Renal pelvis (tissue), 4 donors: ENCODE data around the gene OAT. TPM values are rescaled to one million over a fixed set of nuclear protein-coding genes. Genes with fewer than 3 reads are reported as not detected.
"Not testable (repeated sequence)": the region's sequence is repeated elsewhere in the genome, so short reads cannot be mapped to it uniquely, and the experiment has no call there.

Experiments
- DNase-seq: peaks from one replicate; pipeline ENCODE4 v3.0.0-alpha.2; 2013
- polyA plus RNA-seq, 3 donors: library from polyadenylated mRNA; unstranded; fragments of 120-200 nt; gene quantifications; one replicate each; pipeline ENCODE4 v1.2.1, GENCODE V29; 2013; ENCODE audit not compliant: insufficient read length in 3 of 3

OAT gene
- polyA plus RNA-seq, 3 donors: 71.3 to 84.5 (median 79.1) TPM

GRCh38 chr10:124450012-124450782 lies 31.5 kb upstream of the OAT start, which contains the start of gene NKX1-2:
Gene NKX1-2 (minus strand): TSS chr10:124450035. CDS start chr10:124449943, 92 bp downstream.
- no peak for DNase-seq

GRCh38 chr10:124449170-124450011 lies 30.7 kb upstream of the OAT start:
- no peak for DNase-seq

GRCh38 chr10:124448696-124449169 lies 30.0 kb upstream of the OAT start:
- no peak for DNase-seq

GRCh38 chr10:124447751-124448466 lies 29.2 kb upstream of the OAT start:
- DNase-seq: no peak

GRCh38 chr10:124446830-124447750 lies 28.4 kb upstream of the OAT start:
- DNase-seq: no peak

GRCh38 chr10:124441694-124442093 lies 23.0 kb upstream of the OAT start:
- DNase-seq: not testable (repeated sequence)

- DNase-seq: no peak
Observed at GRCh38 chr10:124436191-124436638, 17.5 kb upstream of the OAT start.

GRCh38 chr10:124435683-124436082 lies 17.0 kb upstream of the OAT start:
- not testable (repeated sequence) for DNase-seq

- no peak for DNase-seq
Observed at GRCh38 chr10:124433461-124433860, 14.7 kb upstream of the OAT start.

GRCh38 chr10:124430077-124430476 lies 11.4 kb upstream of the OAT start:
- no peak for DNase-seq

- no peak for DNase-seq
Observed at GRCh38 chr10:124429576-124429975, 10.9 kb upstream of the OAT start.

GRCh38 chr10:124428207-124428777 lies 9.6 kb upstream of the OAT start:
- no peak for DNase-seq

GRCh38 chr10:124425227-124425962 lies 6.7 kb upstream of the OAT start:
- DNase-seq: no peak

- DNase-seq: no peak
Observed at GRCh38 chr10:124423813-124424212, 5.1 kb upstream of the OAT start.

GRCh38 chr10:124422742-124423141 lies 4.0 kb upstream of the OAT start:
- DNase-seq: no peak

- DNase-seq: no peak
Observed at GRCh38 chr10:124420254-124420653, 1.5 kb upstream of the OAT start.

GRCh38 chr10:124419635-124420034 lies 912 bp upstream of the OAT start:
- DNase-seq: no peak

- peak; percentile 42 for DNase-seq
Observed at GRCh38 chr10:124417895-124418725, 613 bp downstream of the OAT start.

GRCh38 chr10:124416733-124417132 lies 2.0 kb downstream of the OAT start:
- no peak for DNase-seq
